Measurements from ENCODE around the gene AIF1L.

DNA sequence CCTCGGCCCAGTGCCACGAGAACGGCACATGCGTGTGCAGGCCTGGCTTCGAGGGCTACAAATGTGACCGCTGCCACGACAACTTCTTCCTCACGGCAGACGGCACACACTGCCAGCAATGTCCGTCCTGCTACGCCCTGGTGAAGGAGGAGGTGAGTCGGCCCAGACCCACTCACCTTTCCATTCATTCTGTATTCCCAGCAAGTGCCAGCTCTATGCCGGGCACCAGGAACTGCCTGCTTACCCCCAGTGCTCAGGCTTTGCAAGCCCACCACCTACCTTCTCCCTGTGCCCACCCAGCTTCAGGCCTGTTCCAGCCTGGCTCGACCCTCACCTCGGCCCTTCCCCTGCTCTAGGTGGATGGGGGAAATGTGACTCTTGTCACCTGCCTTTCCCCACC lies 26.6 kb upstream of the AIF1L start:
- TF ChIP-seq POLR2AphosphoS5 (IDR thresholded peaks at IDR 0.05) = no peak
- TF ChIP-seq, protein P1, sequence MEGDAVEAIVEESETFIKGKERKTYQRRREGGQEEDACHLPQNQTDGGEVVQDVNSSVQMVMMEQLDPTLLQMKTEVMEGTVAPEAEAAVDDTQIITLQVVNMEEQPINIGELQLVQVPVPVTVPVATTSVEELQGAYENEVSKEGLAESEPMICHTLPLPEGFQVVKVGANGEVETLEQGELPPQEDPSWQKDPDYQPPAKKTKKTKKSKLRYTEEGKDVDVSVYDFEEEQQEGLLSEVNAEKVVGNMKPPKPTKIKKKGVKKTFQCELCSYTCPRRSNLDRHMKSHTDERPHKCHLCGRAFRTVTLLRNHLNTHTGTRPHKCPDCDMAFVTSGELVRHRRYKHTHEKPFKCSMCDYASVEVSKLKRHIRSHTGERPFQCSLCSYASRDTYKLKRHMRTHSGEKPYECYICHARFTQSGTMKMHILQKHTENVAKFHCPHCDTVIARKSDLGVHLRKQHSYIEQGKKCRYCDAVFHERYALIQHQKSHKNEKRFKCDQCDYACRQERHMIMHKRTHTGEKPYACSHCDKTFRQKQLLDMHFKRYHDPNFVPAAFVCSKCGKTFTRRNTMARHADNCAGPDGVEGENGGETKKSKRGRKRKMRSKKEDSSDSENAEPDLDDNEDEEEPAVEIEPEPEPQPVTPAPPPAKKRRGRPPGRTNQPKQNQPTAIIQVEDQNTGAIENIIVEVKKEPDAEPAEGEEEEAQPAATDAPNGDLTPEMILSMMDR (IDR thresholded peaks at IDR 0.05) = no peak
- TF ChIP-seq POLR2A (IDR thresholded peaks at IDR 0.05) = no peak
